Skeletal muscle cell (primary cell): ENCODE data around the gene PRR19.

Experiments used
- DNase-seq: peaks from one replicate; pipeline ENCODE4 v3.0.0-alpha.2; 2010; ENCODE audit warnings: low read depth
- H3K4me3 ChIP-seq: 2 replicates; pipeline ENCODE4 v1.5.1; 2011; ENCODE audit warnings: low read depth, mild to moderate bottlenecking, control low read depth, low read length, moderate library complexity

Gene PRR19

DNA sequence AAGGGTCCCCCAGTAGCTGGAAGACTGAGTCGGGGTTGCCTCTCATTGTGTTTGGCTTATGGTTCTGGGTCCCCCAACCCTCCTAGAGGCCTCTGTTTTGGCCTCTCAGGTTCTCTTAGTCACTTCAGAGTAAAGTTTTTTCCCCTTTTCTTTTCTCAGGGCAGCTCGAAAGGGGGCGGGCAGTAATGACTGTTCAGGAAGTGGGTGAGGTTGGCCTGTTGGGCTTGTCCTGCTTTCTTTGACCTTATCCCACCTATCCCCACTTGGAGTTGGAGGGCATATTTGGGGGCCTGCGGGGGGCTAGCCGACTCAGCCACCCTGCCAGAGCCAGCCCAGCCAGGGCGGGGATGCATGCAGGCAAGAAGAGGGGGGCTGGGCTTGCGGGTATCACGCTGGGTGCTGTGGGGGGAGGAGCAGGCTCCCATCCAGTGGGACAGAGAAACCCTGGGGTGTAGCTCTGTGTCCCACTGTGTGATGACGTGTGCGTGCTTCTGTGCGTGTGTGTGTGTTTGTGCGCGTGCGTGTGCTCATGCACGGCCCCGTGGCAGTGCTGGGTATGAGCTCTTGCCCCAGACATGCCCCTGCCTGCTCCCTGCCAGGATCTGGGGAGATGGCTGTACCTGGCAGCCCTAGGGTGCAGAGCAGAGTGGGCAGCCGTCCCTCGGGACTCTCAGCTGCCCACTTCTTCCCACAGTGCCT, 31.4 kb upstream of the PRR19 start:
- H3K4me3 ChIP-seq: peak overlapping the region; percentile 66
- no peak for DNase-seq

DNA sequence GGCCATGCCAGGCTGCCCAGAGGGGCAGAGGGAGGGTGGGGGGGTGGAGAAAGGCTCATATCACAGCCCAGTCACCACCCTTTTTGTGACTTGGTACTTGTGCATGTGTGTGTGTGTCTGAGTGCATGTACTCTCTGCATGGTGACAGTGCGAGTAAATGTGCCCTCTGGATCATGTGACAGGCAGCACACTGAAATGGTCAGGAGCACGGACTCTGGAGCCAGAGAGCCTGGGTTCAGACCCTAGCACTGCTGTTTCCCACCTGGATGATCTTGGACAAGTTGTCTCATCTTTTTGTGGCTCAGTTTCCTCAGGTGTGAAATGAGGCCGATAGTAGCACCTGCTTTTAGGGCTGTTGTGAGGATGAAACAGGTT, 30.9 kb upstream of the PRR19 start:
- peak overlapping the region; percentile 66 for H3K4me3 ChIP-seq
- DNase-seq: no peak

DNA sequence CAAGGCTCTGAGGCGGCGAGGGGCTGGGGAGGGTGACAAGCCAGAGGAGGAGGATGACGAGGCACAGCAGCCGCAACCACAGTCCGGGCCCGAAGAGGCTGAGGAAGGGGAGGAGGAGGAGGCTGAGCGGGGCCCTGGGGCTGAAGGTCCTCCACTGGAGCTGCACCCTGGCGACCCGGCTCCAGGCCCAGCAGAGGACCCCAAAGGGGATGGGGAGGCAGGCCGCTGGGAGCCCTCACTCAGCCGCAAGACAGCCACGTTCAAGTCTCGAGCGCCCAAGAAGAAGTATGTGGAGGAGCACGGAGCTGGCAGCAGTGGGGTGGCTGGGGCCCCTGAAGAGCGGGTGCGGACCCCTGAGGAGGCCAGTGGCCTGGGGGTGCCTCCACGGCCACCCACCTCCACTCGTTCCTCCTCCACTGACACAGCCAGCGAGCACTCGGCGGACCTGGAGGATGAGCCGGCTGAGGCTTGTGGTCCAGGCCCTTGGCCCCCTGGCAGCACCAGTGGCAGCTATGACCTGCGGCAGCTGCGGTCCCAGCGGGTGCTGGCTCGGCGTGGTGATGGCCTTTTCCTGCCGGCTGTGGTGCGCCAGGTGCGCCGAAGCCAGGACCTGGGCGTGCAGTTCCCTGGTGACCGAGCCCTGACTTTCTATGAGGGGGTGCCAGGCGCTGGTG, 29.9 kb upstream of the PRR19 start:
- H3K4me3 ChIP-seq: no peak overlapping the region
- DNase-seq: no peak

DNA sequence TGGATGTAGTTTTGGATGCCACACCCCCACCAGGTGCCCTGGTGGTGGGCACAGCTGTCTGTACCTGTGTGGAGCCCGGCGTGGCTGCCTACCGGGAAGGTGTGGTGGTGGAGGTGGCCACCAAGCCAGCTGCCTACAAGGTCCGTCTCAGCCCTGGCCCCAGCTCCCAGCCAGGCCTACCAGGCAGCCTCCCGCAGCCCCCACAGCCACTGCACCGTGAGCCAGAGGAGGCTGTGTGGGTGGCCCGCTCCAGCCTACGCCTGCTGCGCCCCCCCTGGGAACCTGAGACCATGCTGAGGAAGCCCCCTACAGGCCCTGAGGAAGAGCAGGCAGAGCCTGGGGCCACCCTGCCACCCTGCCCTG, 29.4 kb upstream of the PRR19 start:
- H3K4me3 ChIP-seq: no peak overlapping the region
- no peak for DNase-seq

DNA sequence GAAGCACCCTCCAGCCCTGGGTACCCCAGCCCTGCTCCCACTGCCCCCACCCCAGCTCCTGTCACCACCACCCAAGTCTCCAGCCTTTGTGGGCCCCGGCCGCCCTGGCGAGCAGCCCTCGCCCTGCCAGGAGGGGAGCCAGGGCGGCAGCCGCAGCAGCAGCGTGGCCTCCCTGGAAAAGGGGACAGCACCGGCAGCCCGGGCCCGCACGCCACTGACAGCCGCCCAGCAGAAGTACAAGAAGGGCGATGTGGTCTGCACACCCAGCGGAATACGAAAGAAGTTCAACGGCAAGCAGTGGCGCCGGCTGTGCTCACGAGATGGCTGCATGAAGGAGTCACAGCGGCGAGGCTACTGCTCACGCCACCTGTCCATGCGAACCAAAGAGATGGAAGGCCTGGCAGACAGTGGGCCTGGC, 28.9 kb upstream of the PRR19 start:
- no peak overlapping the region for H3K4me3 ChIP-seq
- DNase-seq: no peak

DNA sequence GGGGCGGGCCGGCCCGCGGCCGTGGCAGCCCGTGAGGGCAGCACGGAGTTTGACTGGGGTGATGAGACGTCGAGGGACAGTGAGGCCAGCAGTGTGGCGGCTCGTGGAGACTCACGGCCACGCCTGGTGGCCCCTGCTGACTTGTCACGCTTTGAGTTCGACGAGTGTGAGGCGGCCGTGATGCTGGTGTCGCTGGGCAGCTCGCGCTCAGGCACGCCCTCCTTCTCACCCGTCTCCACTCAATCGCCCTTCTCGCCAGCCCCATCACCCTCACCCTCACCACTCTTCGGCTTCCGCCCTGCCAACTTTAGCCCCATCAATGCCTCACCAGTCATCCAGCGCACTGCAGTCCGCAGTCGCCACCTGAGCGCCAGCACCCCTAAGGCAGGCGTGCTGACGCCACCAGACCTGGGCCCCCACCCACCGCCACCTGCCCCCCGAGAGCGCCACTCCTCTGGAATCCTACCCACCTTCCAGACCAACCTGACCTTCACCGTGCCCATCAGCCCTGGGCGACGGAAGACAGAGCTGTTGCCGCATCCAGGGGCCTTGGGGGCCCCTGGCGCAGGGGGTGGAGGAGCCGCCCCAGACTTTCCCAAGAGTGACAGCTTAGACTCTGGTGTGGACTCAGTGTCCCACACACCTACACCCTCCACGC, 28.4 kb upstream of the PRR19 start:
- no peak for DNase-seq
- no peak overlapping the region for H3K4me3 ChIP-seq

DNA sequence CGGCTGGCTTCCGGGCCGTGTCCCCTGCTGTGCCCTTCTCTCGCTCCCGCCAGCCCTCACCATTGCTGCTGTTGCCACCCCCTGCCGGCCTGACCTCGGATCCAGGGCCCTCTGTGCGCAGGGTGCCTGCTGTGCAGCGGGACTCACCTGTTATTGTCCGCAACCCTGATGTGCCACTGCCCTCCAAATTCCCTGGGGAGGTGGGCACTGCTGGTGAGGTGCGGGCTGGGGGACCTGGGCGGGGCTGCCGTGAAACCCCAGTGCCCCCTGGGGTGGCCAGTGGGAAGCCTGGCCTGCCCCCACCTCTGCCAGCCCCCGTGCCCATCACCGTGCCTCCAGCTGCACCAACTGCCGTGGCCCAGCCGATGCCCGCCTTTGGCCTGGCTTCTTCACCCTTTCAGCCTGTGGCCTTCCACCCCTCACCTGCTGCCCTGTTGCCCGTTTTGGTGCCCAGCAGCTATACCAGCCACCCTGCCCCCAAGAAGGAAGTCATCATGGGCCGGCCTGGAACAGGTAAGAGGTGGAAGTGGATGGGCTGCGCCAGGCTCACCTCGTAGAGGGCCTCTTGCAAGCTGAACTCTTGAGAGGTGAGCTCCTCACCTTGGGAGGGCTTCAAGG, 27.8 kb upstream of the PRR19 start:
- H3K4me3 ChIP-seq: no peak overlapping the region
- DNase-seq: no peak

DNA sequence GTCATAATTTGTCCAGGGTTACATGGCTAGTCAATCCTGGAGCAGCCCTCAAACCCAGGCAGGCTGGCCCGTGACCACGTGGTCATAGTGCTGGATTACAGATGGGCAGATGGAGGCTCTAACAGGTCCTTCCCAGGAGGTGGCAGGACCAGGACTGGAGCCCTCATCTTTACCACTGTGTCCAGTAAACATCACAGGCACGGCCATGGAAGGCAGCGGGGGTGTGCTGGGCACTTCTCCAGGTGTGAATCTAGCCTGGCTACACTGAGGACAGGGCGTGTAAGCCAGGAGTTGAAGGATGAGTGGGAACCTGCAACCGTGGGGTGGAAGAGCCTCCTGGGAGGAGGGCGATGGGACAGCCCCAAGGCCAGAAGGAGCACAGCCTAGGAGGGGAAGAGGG, 26.8 kb upstream of the PRR19 start:
- no peak overlapping the region for H3K4me3 ChIP-seq
- DNase-seq: no peak

DNA sequence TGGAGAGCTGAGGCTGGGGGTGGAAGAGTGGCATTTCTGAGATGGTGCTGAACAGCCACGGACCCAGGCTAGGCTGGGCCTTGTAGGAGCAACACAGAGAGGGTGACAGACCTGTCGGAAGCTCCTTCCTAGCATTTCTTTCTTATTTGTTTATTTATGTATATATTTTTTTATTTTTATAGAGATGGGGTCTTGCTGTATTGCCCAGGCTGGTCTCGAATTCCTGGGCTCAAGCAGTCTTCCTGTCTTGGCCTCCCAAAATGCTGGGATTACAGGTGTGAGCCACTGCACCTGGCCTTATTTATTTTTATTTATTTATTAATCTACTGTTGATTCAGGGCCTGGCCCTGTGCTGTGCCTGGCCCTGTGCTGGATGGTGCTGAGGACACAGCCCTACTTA, 26.4 kb upstream of the PRR19 start:
- H3K4me3 ChIP-seq: no peak overlapping the region
- DNase-seq: no peak

DNA sequence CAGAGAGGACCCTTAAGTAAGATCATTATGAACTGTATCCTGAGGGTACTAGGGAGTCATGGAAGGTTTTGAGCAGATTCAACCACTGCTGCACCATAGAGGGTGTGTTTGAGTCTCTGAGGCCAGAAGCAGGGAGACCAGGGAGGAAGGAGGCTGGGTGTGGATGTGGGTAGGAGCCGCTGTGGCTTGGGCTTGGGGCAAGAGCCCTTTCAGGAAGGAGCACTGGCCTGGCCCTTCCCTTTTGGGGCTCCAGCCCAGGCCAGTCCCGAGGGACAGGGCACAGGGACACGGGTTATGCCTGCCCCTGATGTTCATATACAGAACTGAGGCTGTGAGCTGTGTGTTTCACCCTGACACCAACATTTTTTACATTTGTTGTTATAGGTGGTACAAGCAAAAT, 25.6 kb upstream of the PRR19 start:
- no peak for DNase-seq
- H3K4me3 ChIP-seq: no peak overlapping the region

DNA sequence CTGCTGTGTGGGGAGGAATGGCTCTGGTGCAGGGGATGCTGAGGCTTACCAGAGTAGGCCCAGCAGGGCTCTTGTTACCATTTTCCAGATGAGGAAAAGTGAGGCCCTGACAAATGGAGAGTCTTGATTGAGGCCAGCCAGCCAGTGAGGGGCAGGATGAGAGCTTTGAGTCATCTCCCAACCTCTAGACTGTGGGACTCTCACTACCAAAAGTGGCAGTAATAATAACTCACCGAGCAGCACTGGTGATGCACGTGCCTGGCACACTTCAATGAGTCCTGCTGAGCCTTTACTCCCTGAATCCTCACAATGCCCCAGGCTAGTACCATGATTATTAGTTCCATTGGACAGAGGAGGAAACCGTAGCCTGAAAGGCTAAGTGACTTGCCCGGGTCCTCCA, 25.1 kb upstream of the PRR19 start:
- H3K4me3 ChIP-seq: no peak overlapping the region
- DNase-seq: no peak

DNA sequence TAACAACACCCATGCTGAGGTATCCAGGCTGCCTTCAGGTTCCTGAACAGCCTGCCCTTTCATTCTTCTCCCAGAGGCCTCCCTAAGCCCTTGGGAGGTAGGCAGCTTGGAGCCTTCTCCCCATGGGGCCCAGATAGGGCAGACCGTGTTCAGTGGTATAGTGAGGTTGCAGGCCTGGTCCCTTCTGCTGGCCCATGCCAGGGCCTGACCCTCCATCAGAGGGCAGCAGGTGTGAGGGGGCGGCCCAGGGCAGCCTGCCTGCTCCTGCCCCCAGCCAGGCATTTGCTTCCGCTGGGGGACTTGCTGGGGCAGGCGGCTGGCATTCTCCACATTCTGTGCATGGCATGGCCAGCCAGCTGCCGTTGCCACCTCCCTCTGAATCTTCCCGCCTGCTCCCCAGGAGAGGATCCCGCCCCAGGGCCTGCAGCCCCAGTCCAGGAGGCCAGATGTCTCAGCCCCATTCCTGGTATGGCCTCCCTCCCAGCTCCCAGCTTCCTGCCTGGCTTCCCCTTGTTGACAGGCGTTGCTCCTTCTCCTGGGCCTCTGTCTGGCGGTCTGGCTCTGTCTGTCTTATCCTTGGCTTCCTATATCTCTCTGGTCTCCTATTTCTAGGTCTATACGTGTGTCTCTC, 24.0 kb upstream of the PRR19 start:
- no peak for DNase-seq
- no peak overlapping the region for H3K4me3 ChIP-seq

DNA sequence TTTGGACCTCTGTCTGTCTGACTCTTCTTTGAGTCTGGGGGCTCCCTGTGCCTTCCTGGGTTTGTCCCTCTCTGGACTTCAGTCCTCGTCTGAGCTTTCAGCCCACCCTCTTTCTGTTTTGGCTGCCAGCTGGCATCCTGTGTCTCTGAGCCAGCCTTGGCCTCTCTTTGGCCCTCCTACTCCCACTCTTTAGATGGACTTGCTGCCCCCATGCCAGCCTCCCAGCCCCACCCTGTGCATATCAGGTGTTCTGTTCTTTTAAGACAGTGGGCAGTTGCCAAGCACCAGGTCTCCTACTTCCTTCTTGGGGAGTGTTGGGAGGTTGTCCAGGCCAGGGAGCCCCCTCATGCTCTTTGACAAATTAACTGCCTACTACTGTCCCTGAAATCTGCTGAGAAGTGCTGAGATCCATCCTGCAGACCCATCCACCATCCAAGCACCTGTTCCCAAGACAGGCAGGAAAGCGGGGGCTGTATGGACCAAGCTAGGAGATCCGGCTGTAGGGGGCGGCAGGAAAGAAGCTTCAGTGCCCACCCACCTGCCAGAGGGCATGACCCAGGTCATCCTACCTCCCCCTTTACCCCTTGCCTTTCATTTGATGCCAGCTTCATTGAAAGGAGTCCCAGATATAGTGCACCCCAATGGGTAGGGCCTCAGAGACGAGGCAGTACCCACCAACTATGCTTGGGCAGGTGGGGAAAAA, 23.3 kb upstream of the PRR19 start:
- DNase-seq: no peak
- no peak overlapping the region for H3K4me3 ChIP-seq

DNA sequence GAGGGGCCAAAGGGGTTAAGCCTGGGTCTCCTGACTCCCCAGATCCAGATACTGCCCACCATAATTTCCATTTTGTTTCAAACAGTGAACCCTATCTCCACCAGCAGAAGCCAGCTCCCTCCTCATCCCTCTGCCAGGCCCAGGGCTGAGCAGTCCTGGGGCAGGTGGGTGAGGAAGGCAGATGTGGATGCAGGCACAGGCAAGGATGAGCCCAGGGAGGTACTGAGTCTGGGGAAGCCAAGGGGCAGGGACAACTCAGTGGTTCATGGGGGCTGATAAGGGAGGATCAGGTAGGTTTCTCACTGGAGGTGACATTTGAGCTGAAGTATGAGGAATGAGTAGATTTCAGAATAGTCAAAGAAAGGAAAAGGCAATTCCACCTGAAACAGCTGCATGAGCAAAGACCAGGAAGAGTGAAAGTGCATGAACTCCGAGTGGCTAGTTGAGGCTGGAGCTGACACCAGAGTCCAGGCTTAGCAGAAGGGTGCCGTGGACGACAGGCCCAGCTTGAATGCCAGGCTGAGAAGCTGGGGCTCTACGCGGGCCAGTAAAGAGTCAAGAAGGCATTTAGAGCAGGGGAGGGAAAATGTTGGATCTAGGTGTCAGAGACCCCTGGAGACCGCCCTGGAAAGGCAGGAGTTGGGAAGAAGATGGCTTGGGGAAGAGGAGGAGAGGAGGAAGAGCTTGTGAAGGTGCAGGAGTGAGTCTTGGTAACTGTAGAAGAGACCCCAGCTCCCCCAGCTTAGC, 22.6 kb upstream of the PRR19 start:
- DNase-seq: no peak
- H3K4me3 ChIP-seq: peak overlapping the region; percentile 59

DNA sequence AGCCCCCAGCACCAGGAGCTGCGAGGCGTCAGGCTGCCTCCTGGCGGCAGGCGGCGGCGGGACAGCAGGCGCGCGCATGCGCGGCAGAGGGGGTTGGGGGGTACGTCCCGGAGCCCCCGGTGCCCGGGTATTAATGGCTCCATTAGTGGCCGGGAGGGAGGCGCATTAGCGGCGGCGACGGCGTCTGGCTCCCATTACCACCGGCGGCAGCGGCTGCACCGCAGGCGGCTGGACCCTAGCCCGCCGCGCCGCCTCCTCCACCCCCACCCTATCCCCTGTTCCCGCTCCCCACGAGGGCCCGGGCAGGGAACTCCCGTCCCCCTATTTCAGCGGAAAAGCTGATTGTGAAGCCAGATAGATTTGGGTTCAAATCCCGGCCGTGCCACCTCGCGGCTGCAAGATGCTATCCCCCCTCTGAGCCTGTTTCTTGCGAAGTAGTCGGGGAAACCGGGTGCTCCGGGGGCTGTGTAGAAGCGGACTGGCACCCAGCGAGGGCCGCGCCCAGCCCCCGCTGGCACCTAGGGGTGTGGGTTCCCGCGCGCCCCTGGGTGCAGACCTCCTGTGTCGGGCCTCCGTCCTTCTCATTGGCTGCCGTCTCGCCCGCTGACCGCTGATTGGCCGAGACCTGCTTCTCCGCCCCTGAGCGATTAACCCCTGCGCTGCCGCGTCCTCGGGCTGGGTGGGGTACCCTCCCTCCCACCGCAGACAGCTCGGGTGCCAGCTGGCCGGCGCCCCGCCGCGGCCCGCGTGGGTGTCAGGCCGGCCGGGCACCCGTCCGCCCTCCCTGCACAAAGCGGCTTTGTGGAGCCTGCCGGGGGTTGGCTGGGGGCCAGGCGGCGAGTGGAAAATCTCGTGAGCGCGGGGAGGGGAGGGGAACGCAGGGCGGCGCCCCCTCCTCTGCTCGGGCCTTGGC, 21.8 kb upstream of the PRR19 start:
- DNase-seq: peak; percentile 73
- H3K4me3 ChIP-seq: peak overlapping the region; percentile 59

DNA sequence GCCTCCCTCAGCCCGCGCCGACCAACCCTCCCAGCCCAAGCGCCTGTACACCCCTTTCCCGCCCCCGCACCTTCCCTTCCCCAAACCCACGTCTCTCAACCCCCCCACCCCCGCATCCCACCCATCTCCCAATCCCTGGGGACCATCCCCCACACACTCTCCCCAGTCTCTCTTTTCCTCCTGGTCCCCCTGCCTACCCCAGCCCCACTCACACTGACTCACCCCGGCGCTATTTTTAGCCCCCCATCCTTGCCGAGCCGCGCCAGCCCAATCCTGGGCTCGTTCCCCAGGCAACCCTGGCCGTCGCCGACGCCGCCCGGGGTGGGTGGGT, 21.2 kb upstream of the PRR19 start:
- H3K4me3 ChIP-seq: peak overlapping the region; percentile 59
- DNase-seq: no peak

DNA sequence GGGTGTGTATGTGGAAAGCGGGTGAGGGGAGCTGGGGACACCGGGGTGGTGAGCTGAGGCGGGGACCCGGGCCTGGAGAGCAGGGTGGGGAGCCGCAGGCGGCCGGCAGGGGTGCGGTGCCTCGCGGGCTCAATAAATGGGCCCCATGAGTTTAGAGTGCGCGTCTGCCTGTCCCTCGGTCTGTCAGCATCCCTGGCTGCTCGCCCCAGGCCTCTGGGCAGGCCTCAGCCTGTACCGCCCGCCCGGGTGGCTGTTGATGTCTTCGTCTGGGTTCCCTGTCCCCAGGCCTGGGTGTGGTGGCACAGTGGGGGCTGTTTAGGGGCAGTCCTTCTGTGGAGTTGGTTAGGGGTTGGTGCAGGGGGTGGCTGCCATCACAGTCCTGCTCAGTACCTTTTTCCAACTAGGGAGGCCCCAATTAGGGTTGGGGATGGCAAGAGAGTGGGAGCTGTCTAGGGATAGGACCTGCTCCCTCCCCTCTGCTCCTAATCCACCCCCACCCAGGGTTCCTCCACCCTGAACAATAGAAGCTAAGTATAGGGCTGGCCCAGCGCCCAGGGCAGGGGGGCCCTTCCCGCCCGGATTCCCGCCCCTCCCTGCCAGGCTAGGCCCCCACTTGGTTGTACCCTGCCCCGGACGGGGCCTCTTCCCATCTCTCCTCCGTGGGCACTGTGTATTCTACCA, 20.6 kb upstream of the PRR19 start:
- H3K4me3 ChIP-seq: peak overlapping the region; percentile 59
- no peak for DNase-seq
